ENCODE data around the gene MAP3K20.

GRCh38 chr2:173241643-173242042 is 166.0 kb downstream of the MAP3K20 start:
- TF ChIP-seq POLR2AphosphoS5 (IDR thresholded peaks at IDR 0.05; ENCODE audit: low read depth, low read length) (no peak), TAF1 (IDR thresholded peaks at IDR 0.05; ENCODE audit: borderline replicate concordance, insufficient read depth, low read length) (no peak)

Data from PFSK-1 (cell line).